GM23338 (cell line): Measurements from ENCODE around the gene C11orf42.

Source experiments
- EZH2 ChIP-seq: fragments of 200-600 bp; sonication (generic); IDR thresholded peaks from one replicate; pipeline ENCODE4 v1.8.0; 2017; ENCODE audit warnings: antibody characterized with exemption, mild to moderate bottlenecking, low read depth; ENCODE audit not compliant: unreplicated experiment
- EZH2phosphoT487 ChIP-seq: fragments of 200-600 bp; sonication (generic); IDR thresholded peaks from one replicate; pipeline ENCODE4 v1.8.1; 2018; ENCODE audit warnings: antibody characterized with exemption; ENCODE audit not compliant: unreplicated experiment
- TF ChIP-seq, protein P1 (sequence below), 2 experiments: fragments of 200-600 bp in 1 of 2; sonication (generic) in 1 of 2; conservative IDR thresholded peaks; 2 replicates each; pipeline versions ENCODE4 v1.5.1 to v1.6.1; 2016 to 2017; ENCODE audit warnings: antibody characterized with exemption in 2 of 2, low read depth in 2 of 2, mild to moderate bottlenecking in 2 of 2, moderate library complexity in 1 of 2

DNA sequence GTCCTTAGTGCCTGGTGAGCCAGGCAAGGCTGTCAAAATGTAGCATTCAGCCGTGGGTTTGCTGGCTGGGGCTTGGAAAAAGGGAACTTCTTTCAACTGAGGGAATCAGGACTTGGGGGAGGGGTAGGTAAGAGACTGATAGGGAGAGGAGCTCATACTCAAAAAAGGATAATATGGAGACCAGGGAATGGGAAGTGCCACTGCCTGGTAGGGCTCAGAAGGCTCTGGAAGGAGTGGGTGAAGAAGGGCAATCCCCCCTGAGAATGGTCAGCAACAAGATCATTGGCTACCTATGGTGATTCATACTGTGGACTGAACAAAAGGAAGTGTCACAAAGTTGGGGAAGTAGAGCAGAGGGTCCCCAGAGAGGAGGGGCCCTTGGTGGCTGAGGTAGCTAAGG is 35.4 kb downstream of the C11orf42 start:
- TF ChIP-seq EZH2phosphoT487 (no peak), EZH2 (no peak)
- TF ChIP-seq, protein P1, sequence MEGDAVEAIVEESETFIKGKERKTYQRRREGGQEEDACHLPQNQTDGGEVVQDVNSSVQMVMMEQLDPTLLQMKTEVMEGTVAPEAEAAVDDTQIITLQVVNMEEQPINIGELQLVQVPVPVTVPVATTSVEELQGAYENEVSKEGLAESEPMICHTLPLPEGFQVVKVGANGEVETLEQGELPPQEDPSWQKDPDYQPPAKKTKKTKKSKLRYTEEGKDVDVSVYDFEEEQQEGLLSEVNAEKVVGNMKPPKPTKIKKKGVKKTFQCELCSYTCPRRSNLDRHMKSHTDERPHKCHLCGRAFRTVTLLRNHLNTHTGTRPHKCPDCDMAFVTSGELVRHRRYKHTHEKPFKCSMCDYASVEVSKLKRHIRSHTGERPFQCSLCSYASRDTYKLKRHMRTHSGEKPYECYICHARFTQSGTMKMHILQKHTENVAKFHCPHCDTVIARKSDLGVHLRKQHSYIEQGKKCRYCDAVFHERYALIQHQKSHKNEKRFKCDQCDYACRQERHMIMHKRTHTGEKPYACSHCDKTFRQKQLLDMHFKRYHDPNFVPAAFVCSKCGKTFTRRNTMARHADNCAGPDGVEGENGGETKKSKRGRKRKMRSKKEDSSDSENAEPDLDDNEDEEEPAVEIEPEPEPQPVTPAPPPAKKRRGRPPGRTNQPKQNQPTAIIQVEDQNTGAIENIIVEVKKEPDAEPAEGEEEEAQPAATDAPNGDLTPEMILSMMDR (conservative IDR thresholded peaks at IDR 0.05; ENCODE audit: low read depth in 2 of 2): no peak
